CD4-positive, alpha-beta memory T cell (primary cell): ENCODE data around the gene VPS35L. TPM values are rescaled to one million over a fixed set of nuclear protein-coding genes. Genes with fewer than 3 reads are reported as not detected.

Experiments
- CTCF ChIA-PET: fragments of 350-600 bp; sonication (Branson Sonifier 250); formaldehyde crosslinking; loops from one replicate; lab custom pipeline; 2021; ENCODE audit warnings: inconsistent platforms; ENCODE audit not compliant: partially characterized antibody; lab: Charles Lee
- POLR2A ChIA-PET: fragments of 350-600 bp; sonication (Branson Sonifier 250); formaldehyde crosslinking; loops from one replicate; lab custom pipeline; 2021; ENCODE audit not compliant: partially characterized antibody; lab: Charles Lee
- DNase-seq, 5 donors: peaks; one replicate each; pipeline versions ENCODE4 v3.0.0 to v3.0.0-alpha.2; 2020 to 2022; ENCODE audit warnings: mixed read lengths in 1 of 5
- H3K27ac ChIP-seq: one replicate; pipeline ENCODE4 v1.7.0; 2013; ENCODE audit warnings: low read depth, low read length
- H3K27me3 ChIP-seq: 2 replicates; pipeline ENCODE4 v1.7.0; 2013; ENCODE audit warnings: mild to moderate bottlenecking, low read length, moderate library complexity; ENCODE audit not compliant: insufficient read depth
- H3K36me3 ChIP-seq: 2 replicates; pipeline ENCODE4 v1.7.0; 2013; ENCODE audit warnings: mild to moderate bottlenecking, low read length, moderate library complexity; ENCODE audit not compliant: insufficient read depth
- H3K4me1 ChIP-seq: 2 replicates; pipeline ENCODE4 v1.7.0; 2013; ENCODE audit warnings: mild to moderate bottlenecking, low read length, moderate library complexity; ENCODE audit not compliant: insufficient read depth
- H3K4me3 ChIP-seq, 2 donors: one replicate each; pipeline ENCODE4 v1.7.0; 2013; ENCODE audit warnings: low read length in 2 of 2, mild to moderate bottlenecking in 1 of 2
- H3K9me3 ChIP-seq, 2 donors: one replicate each; pipeline ENCODE4 v1.7.0; 2013; ENCODE audit warnings: low read length in 2 of 2, control low read depth in 1 of 2; ENCODE audit not compliant: control insufficient read depth in 1 of 2
- H3K27ac Mint-ChIP-seq, 7 donors: one replicate each; pipeline ENCODE4 v1.8.0; 2020 to 2021; ENCODE audit warnings: mixed read lengths in 7 of 7, mild to moderate bottlenecking in 6 of 7, inconsistent platforms in 3 of 7, moderate library complexity in 3 of 7
- H3K27me3 Mint-ChIP-seq, 2 donors: one replicate each; pipeline ENCODE4 v1.8.0; 2020 to 2021; ENCODE audit warnings: mixed read lengths in 2 of 2
- H3K36me3 Mint-ChIP-seq, 2 donors: one replicate each; pipeline ENCODE4 v1.8.0; 2020 to 2021; ENCODE audit warnings: mixed read lengths in 2 of 2, inconsistent platforms in 1 of 2, mild to moderate bottlenecking in 1 of 2
- H3K4me1 Mint-ChIP-seq, 4 donors: one replicate each; pipeline ENCODE4 v1.8.0; 2020 to 2021; ENCODE audit warnings: mixed read lengths in 4 of 4, mild to moderate bottlenecking in 1 of 4
- H3K4me3 Mint-ChIP-seq, 8 donors: one replicate each; pipeline ENCODE4 v1.8.0; 2020 to 2021; ENCODE audit warnings: mixed read lengths in 8 of 8, mild to moderate bottlenecking in 7 of 8, moderate library complexity in 6 of 8, inconsistent platforms in 3 of 8
- H3K9me3 Mint-ChIP-seq, 8 donors: one replicate each; pipeline ENCODE4 v1.8.0; 2020 to 2021; ENCODE audit warnings: mixed read lengths in 8 of 8, mild to moderate bottlenecking in 5 of 8, inconsistent platforms in 3 of 8, moderate library complexity in 1 of 8
- intact Hi-C: fragments of 100-400 bp; cut with micrococcal nuclease; formaldehyde crosslinking; loops from one replicate; pipeline ENCODE4 v1.15.1; 2023
- polyA plus RNA-seq, 2 donors: library from polyadenylated mRNA; unstranded; fragments of 300-500 nt; fragmentation: Illumina TruSeq; gene quantifications; one replicate each; pipeline ENCODE4 v1.2.3, GENCODE V29; 2021
- total RNA-seq, 2 experiments: library from RNA; stranded (reverse); gene quantifications; one replicate each; pipeline ENCODE4 v1.2.3, GENCODE V29; 2021

The VPS35L gene
- 10 to 100 TPM; 42.2 to 45.7 TPM for total RNA-seq
- 10 to 100 TPM; 51.6 to 52.9 TPM for polyA plus RNA-seq

DNA sequence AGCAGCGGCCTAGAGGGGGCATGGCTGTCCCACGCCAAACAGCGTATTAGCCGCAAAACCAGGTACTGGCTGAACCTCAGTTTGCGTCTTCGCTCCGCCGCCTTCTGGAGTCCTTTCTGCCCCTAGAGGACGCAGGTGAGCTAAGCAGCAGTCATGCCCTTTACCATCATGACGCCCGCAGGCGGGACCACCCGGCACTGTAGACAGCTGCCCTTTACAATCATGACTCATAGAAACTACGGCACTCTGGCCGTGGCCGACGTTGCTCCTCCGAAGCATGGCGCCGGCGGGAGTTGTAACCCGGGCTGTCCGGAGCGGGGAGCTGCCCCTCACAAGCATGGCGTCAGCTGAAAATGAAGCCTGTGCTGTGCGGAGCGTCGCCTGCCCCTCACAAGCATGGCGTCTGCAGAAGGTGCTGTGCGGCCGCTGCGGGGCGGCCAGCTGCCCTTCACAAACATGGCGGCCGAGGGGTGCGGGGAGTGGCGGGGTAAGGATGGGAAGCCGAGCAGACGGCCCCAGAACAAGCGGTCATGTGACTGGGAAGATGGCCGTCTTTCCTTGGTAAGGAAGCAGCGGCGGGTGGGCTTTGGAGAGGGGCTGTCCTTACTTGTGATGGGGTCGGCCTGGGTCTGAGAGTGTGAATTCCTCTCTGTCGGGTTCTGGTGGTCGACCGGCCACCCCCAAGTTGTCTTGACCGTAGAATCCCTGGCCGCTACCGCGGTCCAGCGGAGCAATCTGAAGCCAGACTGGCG is at the start of gene VPS35L:
VPS35L (plus strand) TSS at position 518 of the 752 bp plus-strand sequence; CDS start at position 545, 27 bp downstream.
- intact Hi-C loops: loop anchor here (1.0 to 5.0 kb wide), 5 partner anchors 32 to 765 kb away; partner anchors contain the start of genes CCP110, COQ7, IQCK and KNOP1
- CTCF ChIA-PET: interaction anchor here (0.6 to 6.1 kb wide), 28 partner anchors 8 to 754 kb away, joined by 3 to 63 read pairs (median 6); partner anchors contain the start of genes ARL6IP1, CCP110, COQ7 and GDE1

GRCh38 chr16:19506965-19507364 is 48.5 kb upstream of the VPS35L start:
- Mint-ChIP-seq H3K9me3 (no peaks in the 10 kb centered on the region), H3K27ac (no peak overlapping the region), H3K4me3 (no peak overlapping the region), H3K36me3 (peaks cover 48 to 60% of the 10 kb centered on the region in 2 donors), H3K4me1 (peaks cover 0 to 2% (median 0%) of the 10 kb centered on the region in 4 donors), H3K27me3 (no peaks in the 10 kb centered on the region)
- Histone ChIP-seq H3K36me3 (peaks cover 46% of the 10 kb centered on the region), H3K27me3 (no peaks in the 10 kb centered on the region), H3K27ac (no peak overlapping the region), H3K9me3 (no peaks in the 10 kb centered on the region), H3K4me3 (no peak overlapping the region), H3K4me1 (no peaks in the 10 kb centered on the region)
- ChIA-PET CTCF (interaction anchor here (7.3 kb wide), 1 partner anchor 420 kb away, joined by 102 read pairs; no protein-coding TSS in a partner anchor), POLR2A (no interaction called here)
- intact Hi-C loops: no loop called here
- DNase-seq: no peak

More for the DNA sequence above, at the start of gene VPS35L:
- no peaks in the 10 kb centered on the region for H3K36me3 ChIP-seq
- H3K27me3 Mint-ChIP-seq: no peaks in the 10 kb centered on the region
- no peaks in the 10 kb centered on the region for H3K9me3 ChIP-seq
- H3K36me3 Mint-ChIP-seq: peaks cover 0 to 8% of the 10 kb centered on the region in 2 donors
- peak; percentile 95 to 98 (median 96) for DNase-seq
- H3K27ac Mint-ChIP-seq: peak within 1 kb of the TSS; percentile 93 to 98 (median 96)
- peak within 1 kb of the TSS; percentile 87 to 98 for H3K4me3 ChIP-seq
- peaks cover 12% of the 10 kb centered on the region for H3K4me1 ChIP-seq
- no peaks in the 10 kb centered on the region for H3K9me3 Mint-ChIP-seq
- peaks cover 13 to 36% (median 22%) of the 10 kb centered on the region in 4 donors for H3K4me1 Mint-ChIP-seq
- peak within 1 kb of the TSS; percentile 72 for H3K27ac ChIP-seq
- POLR2A ChIA-PET: interaction anchor here (0.8 to 4.2 kb wide), 15 partner anchors 9 to 1185 kb away, joined by 3 to 66 read pairs (median 6); partner anchors contain the start of genes ARL6IP1, CCP110, COQ7 and GDE1
- peak within 1 kb of the TSS; percentile 94 to 98 (median 97) for H3K4me3 Mint-ChIP-seq
- no peaks in the 10 kb centered on the region for H3K27me3 ChIP-seq

GRCh38 chr16:19507867-19508266 is 47.6 kb upstream of the VPS35L start:
- DNase-seq: no peak
- ChIA-PET POLR2A (no interaction called here), CTCF (interaction anchor here (1.0 to 1.4 kb wide), 2 partner anchors 48 to 422 kb away, joined by 3 to 4 read pairs; partner anchors contain the start of gene VPS35L)
- intact Hi-C loops: no loop called here
- Histone ChIP-seq H3K9me3 (no peaks in the 10 kb centered on the region), H3K27me3 (no peaks in the 10 kb centered on the region), H3K4me1 (no peaks in the 10 kb centered on the region), H3K4me3 (no peak overlapping the region), H3K36me3 (peaks cover 43% of the 10 kb centered on the region), H3K27ac (no peak overlapping the region)
- H3K4me3 Mint-ChIP-seq: no peak overlapping the region
- no peaks in the 10 kb centered on the region for H3K9me3 Mint-ChIP-seq
- H3K36me3 Mint-ChIP-seq: peaks cover 48 to 63% of the 10 kb centered on the region in 2 donors
- H3K27ac Mint-ChIP-seq: no peak overlapping the region
- H3K4me1 Mint-ChIP-seq: peaks cover 3 to 5% (median 4%) of the 10 kb centered on the region in 4 donors
- no peaks in the 10 kb centered on the region for H3K27me3 Mint-ChIP-seq

DNA sequence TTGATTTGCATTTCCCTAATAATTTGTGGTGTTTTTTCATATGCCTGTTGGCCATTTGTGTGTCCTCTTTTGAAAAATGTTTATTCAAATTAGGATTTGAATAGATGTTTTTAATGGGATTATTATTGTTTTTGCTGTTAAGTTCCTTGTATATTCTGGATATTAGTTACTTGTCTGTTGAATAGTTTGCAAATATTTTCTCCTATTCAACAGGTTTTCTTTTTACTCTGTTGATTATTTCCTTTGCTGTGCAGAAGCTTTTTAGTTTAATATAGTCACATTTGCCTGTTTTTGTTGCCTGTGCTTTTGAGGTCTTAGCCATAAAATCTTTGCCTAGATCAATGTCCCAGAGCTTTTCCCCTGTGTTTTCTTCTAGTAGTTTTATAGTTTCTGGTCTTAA is 43.2 kb upstream of the VPS35L start:
- no peak overlapping the region for H3K27ac ChIP-seq
- no peaks in the 10 kb centered on the region for H3K27me3 ChIP-seq
- Mint-ChIP-seq H3K36me3 (peaks cover 36 to 62% of the 10 kb centered on the region in 2 donors), H3K4me3 (no peak overlapping the region), H3K27me3 (no peaks in the 10 kb centered on the region), H3K9me3 (no peaks in the 10 kb centered on the region), H3K4me1 (peaks cover 11 to 22% (median 17%) of the 10 kb centered on the region in 4 donors), H3K27ac (peak overlapping the region in 3 of 7 donors; percentile 12 to 64 (median 61))
- intact Hi-C loops: no loop called here
- CTCF ChIA-PET: no interaction called here
- H3K4me1 ChIP-seq: peaks cover 5% of the 10 kb centered on the region
- DNase-seq: no peak
- H3K36me3 ChIP-seq: peaks cover 30% of the 10 kb centered on the region
- POLR2A ChIA-PET: no interaction called here
- H3K4me3 ChIP-seq: no peak overlapping the region
- H3K9me3 ChIP-seq: no peaks in the 10 kb centered on the region

DNA sequence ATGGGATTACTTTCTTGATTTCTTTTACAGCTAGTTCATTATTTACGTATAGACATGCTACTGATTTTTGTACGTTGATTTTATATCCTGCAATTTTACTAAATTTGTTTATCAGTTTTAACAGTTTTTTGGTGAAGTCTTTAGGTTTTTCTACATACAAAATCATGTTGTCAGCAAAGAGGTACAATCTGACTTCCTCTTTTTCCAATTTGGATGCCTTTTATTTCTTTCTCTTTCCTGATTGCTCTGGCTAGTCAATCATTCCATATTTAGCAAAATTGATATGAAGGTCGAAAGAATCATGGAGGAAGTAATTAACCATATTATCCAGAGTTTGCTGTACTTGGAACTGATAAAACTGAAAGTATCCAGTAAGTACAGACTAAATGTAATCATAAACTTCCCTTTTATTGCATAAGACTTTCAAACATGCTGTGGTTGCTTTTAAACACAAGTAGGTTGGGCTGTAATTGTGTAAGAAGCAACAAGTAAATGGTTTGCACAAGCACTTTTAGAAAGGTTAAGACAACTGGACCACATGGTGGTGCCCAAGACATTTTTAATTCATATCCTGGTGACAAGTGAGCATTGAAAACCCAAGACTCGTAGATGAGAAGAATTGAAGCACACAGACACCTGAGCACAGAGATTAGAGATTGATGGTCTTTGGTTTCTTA is 42.0 kb upstream of the VPS35L start:
- Histone ChIP-seq H3K27ac (no peak overlapping the region), H3K9me3 (no peaks in the 10 kb centered on the region), H3K4me3 (no peak overlapping the region), H3K27me3 (no peaks in the 10 kb centered on the region), H3K4me1 (peaks cover 15% of the 10 kb centered on the region), H3K36me3 (peaks cover 18% of the 10 kb centered on the region)
- intact Hi-C loops: no loop called here
- Mint-ChIP-seq H3K36me3 (peaks cover 33 to 62% of the 10 kb centered on the region in 2 donors), H3K4me3 (no peak overlapping the region), H3K9me3 (no peaks in the 10 kb centered on the region), H3K27me3 (no peaks in the 10 kb centered on the region), H3K27ac (peak overlapping the region in 2 of 7 donors; percentile 7 to 27), H3K4me1 (peaks cover 18 to 30% (median 24%) of the 10 kb centered on the region in 4 donors)
- POLR2A ChIA-PET: no interaction called here
- CTCF ChIA-PET: interaction anchor here (1.1 kb wide), 1 partner anchor 11 kb away, joined by 4 read pairs; no protein-coding TSS in a partner anchor
- DNase-seq: no peak

- peaks cover 33 to 58% of the 10 kb centered on the region in 2 donors for H3K36me3 Mint-ChIP-seq
- Histone ChIP-seq H3K27ac (no peak overlapping the region), H3K4me1 (peaks cover 34% of the 10 kb centered on the region), H3K9me3 (no peaks in the 10 kb centered on the region), H3K36me3 (peaks cover 15% of the 10 kb centered on the region), H3K27me3 (no peaks in the 10 kb centered on the region), H3K4me3 (no peak overlapping the region)
- no peak overlapping the region for H3K4me3 Mint-ChIP-seq
- no peak for DNase-seq
- no peaks in the 10 kb centered on the region for H3K9me3 Mint-ChIP-seq
- intact Hi-C loops: no loop called here
- H3K27me3 Mint-ChIP-seq: no peaks in the 10 kb centered on the region
- ChIA-PET POLR2A (no interaction called here), CTCF (interaction anchor here (0.7 to 1.5 kb wide), 4 partner anchors 12 to 40 kb away, joined by 3 to 5 read pairs (median 4); partner anchors contain the start of gene VPS35L)
- H3K4me1 Mint-ChIP-seq: peaks cover 28 to 43% (median 36%) of the 10 kb centered on the region in 4 donors
- H3K27ac Mint-ChIP-seq: no peak overlapping the region
These were observed 39.7 kb upstream of the VPS35L start for GRCh38 chr16:19515757-19516156.
